ENCODE measurements around the gene LRRC45.
A peak's percentile ranks its signal among the peaks of the same experiment; 100 is the strongest.

LRRC45 gene

DNA sequence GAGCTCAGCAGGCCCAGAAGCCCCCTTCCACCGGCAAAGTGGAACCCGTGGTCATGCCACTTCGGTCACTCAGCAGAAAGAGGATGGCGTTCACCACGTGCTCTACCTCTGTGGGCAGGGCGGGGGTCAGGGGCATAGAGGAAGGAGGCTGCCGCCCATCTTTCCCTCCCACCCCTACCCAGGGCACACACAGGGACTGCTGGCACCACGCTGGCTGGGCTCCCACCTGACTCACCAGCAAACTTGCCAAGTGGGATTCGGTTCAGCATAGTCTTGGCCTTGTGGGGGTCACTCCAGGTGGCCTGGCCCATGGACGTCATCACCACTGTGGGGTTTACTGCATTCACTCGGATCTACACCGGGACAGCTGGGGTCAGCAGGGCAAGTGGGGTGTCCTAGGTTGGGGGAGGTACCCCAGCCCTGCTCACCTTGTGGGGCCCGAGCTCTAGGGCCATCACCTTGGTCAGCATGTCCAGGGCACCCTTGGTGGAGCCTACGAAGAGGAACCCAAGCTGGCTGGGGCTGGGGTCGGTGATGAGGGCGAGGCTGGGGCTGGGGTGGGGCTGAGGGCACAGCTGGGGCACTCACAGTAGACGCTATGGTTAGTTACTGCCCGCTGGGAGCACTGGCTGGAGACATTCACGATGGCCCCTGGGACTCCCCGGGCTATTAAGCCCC lies 13.0 kb downstream of the LRRC45 start:
- H4K20me1 ChIP-seq (ENCODE audit: insufficient read depth, low read length), result peaks cover 29% of the 10 kb centered on the region
- no peak overlapping the region for H2AFZ ChIP-seq (ENCODE audit: low read depth, low read length)
- TF ChIP-seq EZH2 (IDR thresholded peaks at IDR 0.05; ENCODE audit: borderline replicate concordance, low read depth, low read length, severe bottlenecking), result no peak
- no peak for TF ChIP-seq CTCF (IDR thresholded peaks at IDR 0.05; ENCODE audit: borderline replicate concordance, extremely low read depth, low read length, poor library complexity, severe bottlenecking)
- H3K79me2 ChIP-seq (ENCODE audit: insufficient read depth, low read length), result peaks cover 21% of the 10 kb centered on the region
- peaks cover 28% of the 10 kb centered on the region for H3K36me3 ChIP-seq (ENCODE audit: insufficient read depth, low read length)
- peaks cover 36% of the 10 kb centered on the region for H3K4me1 ChIP-seq (ENCODE audit: insufficient read depth, low read length)
- H3K4me2 ChIP-seq (ENCODE audit: insufficient read depth, low read length), result peak overlapping the region; percentile 85
- DNase-seq (no peak), ATAC-seq (ENCODE audit: insufficient read depth, low read depth) (no peak)
- no peaks in the 10 kb centered on the region for H3K9me3 ChIP-seq (ENCODE audit: insufficient read depth, low read length, severe bottlenecking)
- H3K9ac ChIP-seq (ENCODE audit: low read depth, low read length), result peak overlapping the region; percentile 74
- H3K27me3 ChIP-seq (ENCODE audit: insufficient read depth, low read length, poor library complexity), result no peaks in the 10 kb centered on the region
- H3K4me3 ChIP-seq (ENCODE audit: low read depth in 1 of 2, low read length in 2 of 2), result peak overlapping the region; percentile 67 to 68; a peak in 3 of 4 replicates
- peak overlapping the region; percentile 77 for H3K27ac ChIP-seq (ENCODE audit: low read length)

DNA sequence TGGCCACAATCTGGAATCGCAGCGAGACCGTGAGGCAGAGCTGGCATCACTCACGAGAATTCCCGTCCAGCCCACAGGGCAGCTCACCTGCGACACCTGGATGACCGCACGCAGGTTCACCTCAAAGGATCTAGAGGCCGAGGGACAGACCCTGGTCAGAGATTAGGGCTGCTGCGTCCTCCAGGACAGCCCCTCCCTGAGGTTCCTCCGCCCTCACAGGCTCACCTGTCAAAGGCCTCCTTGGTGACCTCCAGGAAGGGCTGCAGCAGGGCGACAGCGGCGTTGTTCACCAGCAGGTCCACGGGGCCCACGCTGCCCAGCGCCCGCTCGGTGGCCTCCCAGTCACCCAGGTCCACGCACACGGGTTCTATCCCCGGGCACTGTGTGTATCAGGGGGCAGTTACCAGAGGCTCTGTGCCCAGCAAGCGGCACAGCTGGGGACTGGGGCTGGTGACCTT lies 13.6 kb downstream of the LRRC45 start:
- Histone ChIP-seq H3K9me3 (ENCODE audit: insufficient read depth, low read length, severe bottlenecking) (no peaks in the 10 kb centered on the region), H2AFZ (ENCODE audit: low read depth, low read length) (peak overlapping the region; percentile 65), H3K4me2 (ENCODE audit: insufficient read depth, low read length) (peak overlapping the region; percentile 85), H4K20me1 (ENCODE audit: insufficient read depth, low read length) (peaks cover 29% of the 10 kb centered on the region), H3K79me2 (ENCODE audit: insufficient read depth, low read length) (peaks cover 21% of the 10 kb centered on the region), H3K4me1 (ENCODE audit: insufficient read depth, low read length) (peaks cover 36% of the 10 kb centered on the region), H3K9ac (ENCODE audit: low read depth, low read length) (peak overlapping the region; percentile 74), H3K36me3 (ENCODE audit: insufficient read depth, low read length) (peaks cover 28% of the 10 kb centered on the region), H3K4me3 (ENCODE audit: low read depth in 1 of 2, low read length in 2 of 2) (peak overlapping the region; percentile 67 to 68), H3K27ac (ENCODE audit: low read length) (peak overlapping the region; percentile 77), H3K27me3 (ENCODE audit: insufficient read depth, low read length, poor library complexity) (no peaks in the 10 kb centered on the region)
- ATAC-seq (ENCODE audit: insufficient read depth, low read depth) (no peak), DNase-seq (no peak)
- TF ChIP-seq CTCF (IDR thresholded peaks at IDR 0.05; ENCODE audit: borderline replicate concordance, extremely low read depth, low read length, poor library complexity, severe bottlenecking) (no peak), EZH2 (IDR thresholded peaks at IDR 0.05; ENCODE audit: borderline replicate concordance, low read depth, low read length, severe bottlenecking) (no peak)

GRCh38 chr17:82037092-82037888 lies 14.2 kb downstream of the LRRC45 start, which contains the start of gene DCXR:
DCXR (minus strand) TSS chr17:82037697; CDS start chr17:82037682, 15 bp downstream.
- DNase-seq, result peak; percentile 98
- Histone ChIP-seq H3K9me3 (ENCODE audit: insufficient read depth, low read length, severe bottlenecking) (no peaks in the 10 kb centered on the region), H3K27ac (ENCODE audit: low read length) (peak within 1 kb of the TSS; percentile 77), H3K79me2 (ENCODE audit: insufficient read depth, low read length) (peaks cover 16% of the 10 kb centered on the region), H3K36me3 (ENCODE audit: insufficient read depth, low read length) (peaks cover 28% of the 10 kb centered on the region), H3K27me3 (ENCODE audit: insufficient read depth, low read length, poor library complexity) (no peaks in the 10 kb centered on the region), H3K4me3 (ENCODE audit: low read depth in 1 of 2, low read length in 2 of 2) (peak within 1 kb of the TSS; percentile 67 to 68), H4K20me1 (ENCODE audit: insufficient read depth, low read length) (peaks cover 29% of the 10 kb centered on the region), H2AFZ (ENCODE audit: low read depth, low read length) (peak within 1 kb of the TSS; percentile 99), H3K4me1 (ENCODE audit: insufficient read depth, low read length) (peaks cover 31% of the 10 kb centered on the region), H3K4me2 (ENCODE audit: insufficient read depth, low read length) (peak within 1 kb of the TSS; percentile 85), H3K9ac (ENCODE audit: low read depth, low read length) (peak within 1 kb of the TSS; percentile 74)
- peak; percentile 93 for TF ChIP-seq CTCF (IDR thresholded peaks at IDR 0.05; ENCODE audit: borderline replicate concordance, extremely low read depth, low read length, poor library complexity, severe bottlenecking)
- no peak for TF ChIP-seq EZH2 (IDR thresholded peaks at IDR 0.05; ENCODE audit: borderline replicate concordance, low read depth, low read length, severe bottlenecking)
- peak; percentile 94 for ATAC-seq (ENCODE audit: insufficient read depth, low read depth)

All from DND-41 (cell line).